ENCODE data around the gene ASAP2.

ASAP2 gene

DNA sequence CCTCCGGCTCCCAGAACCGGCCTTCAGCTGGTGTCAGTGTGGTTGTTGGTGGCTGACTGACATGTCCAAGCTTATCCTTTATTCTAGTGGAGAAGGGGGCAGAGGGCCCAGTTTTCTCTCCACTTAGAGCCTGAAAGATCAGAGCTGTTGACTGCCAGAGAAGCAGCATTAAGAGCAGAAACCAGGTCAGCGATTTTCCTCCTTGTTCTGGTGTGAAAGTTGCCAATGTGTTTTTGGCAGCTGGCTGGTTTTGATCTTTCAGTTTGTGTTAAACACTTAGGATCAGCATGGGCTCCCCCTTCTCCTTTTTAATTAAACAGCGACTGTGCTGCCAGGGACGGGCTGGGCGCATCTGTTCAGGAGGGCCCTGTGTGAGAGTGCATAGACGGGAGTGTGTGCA, 100.9 kb downstream of the ASAP2 start:
- Histone ChIP-seq H3K4me1 (ENCODE audit: control insufficient read depth in 1 of 2, insufficient read depth in 2 of 2, low read length in 2 of 2) (peaks cover 14 to 61% of the 10 kb centered on the region in 2 donors), H3K27ac (ENCODE audit: low read length) (no peak overlapping the region)

GRCh38 chr2:9308186-9308955, 101.8 kb downstream of the ASAP2 start:
- Histone ChIP-seq H3K9me3 (ENCODE audit: control insufficient read depth in 1 of 2, low read length in 2 of 2) (no peaks in the 10 kb centered on the region), H3K27me3 (ENCODE audit: low read depth, low read length) (no peaks in the 10 kb centered on the region), H3K4me1 (ENCODE audit: control insufficient read depth in 1 of 2, insufficient read depth in 2 of 2, low read length in 2 of 2) (peaks cover 15 to 53% of the 10 kb centered on the region in 2 donors), H3K36me3 (ENCODE audit: control insufficient read depth in 1 of 2, insufficient read depth in 2 of 2, low read length in 2 of 2) (no peaks in the 10 kb centered on the region), H3K4me3 (ENCODE audit: low read depth in 1 of 2, low read length in 2 of 2) (no peak overlapping the region), H3K27ac (ENCODE audit: low read length) (no peak overlapping the region)

More for the DNA sequence above, 100.9 kb downstream of the ASAP2 start:
- no peaks in the 10 kb centered on the region for H3K27me3 ChIP-seq (ENCODE audit: low read depth, low read length)
- H3K36me3 ChIP-seq (ENCODE audit: control insufficient read depth in 1 of 2, insufficient read depth in 2 of 2, low read length in 2 of 2) = no peaks in the 10 kb centered on the region
- no peak overlapping the region for H3K4me3 ChIP-seq (ENCODE audit: low read depth in 1 of 2, low read length in 2 of 2)
- H3K9me3 ChIP-seq (ENCODE audit: control insufficient read depth in 1 of 2, low read length in 2 of 2) = no peaks in the 10 kb centered on the region

- no peak overlapping the region for H3K4me3 ChIP-seq (ENCODE audit: low read depth in 1 of 2, low read length in 2 of 2)
- H3K4me1 ChIP-seq (ENCODE audit: control insufficient read depth in 1 of 2, insufficient read depth in 2 of 2, low read length in 2 of 2) = peaks cover 15 to 46% of the 10 kb centered on the region in 2 donors
- no peaks in the 10 kb centered on the region for H3K27me3 ChIP-seq (ENCODE audit: low read depth, low read length)
- no peak overlapping the region for H3K27ac ChIP-seq (ENCODE audit: low read length)
- no peaks in the 10 kb centered on the region for H3K9me3 ChIP-seq (ENCODE audit: control insufficient read depth in 1 of 2, low read length in 2 of 2)
- no peaks in the 10 kb centered on the region for H3K36me3 ChIP-seq (ENCODE audit: control insufficient read depth in 1 of 2, insufficient read depth in 2 of 2, low read length in 2 of 2)
Observed at GRCh38 chr2:9309147-9309546, 102.5 kb downstream of the ASAP2 start.

- Histone ChIP-seq H3K36me3 (ENCODE audit: control insufficient read depth in 1 of 2, insufficient read depth in 2 of 2, low read length in 2 of 2) (no peaks in the 10 kb centered on the region), H3K27ac (ENCODE audit: low read length) (peak overlapping the region; percentile 24), H3K4me1 (ENCODE audit: control insufficient read depth in 1 of 2, insufficient read depth in 2 of 2, low read length in 2 of 2) (peaks cover 15 to 46% of the 10 kb centered on the region in 2 donors), H3K27me3 (ENCODE audit: low read depth, low read length) (no peaks in the 10 kb centered on the region), H3K9me3 (ENCODE audit: control insufficient read depth in 1 of 2, low read length in 2 of 2) (no peaks in the 10 kb centered on the region), H3K4me3 (ENCODE audit: low read depth in 1 of 2, low read length in 2 of 2) (peak overlapping the region in 1 of 2 donors; percentile 17)
Observed at GRCh38 chr2:9310377-9310776, 103.8 kb downstream of the ASAP2 start.

- H3K9me3 ChIP-seq (ENCODE audit: control insufficient read depth in 1 of 2, low read length in 2 of 2) = no peaks in the 10 kb centered on the region
- H3K27ac ChIP-seq (ENCODE audit: low read length) = peak overlapping the region; percentile 24
- H3K4me1 ChIP-seq (ENCODE audit: control insufficient read depth in 1 of 2, insufficient read depth in 2 of 2, low read length in 2 of 2) = peaks cover 15 to 46% of the 10 kb centered on the region in 2 donors
- no peaks in the 10 kb centered on the region for H3K36me3 ChIP-seq (ENCODE audit: control insufficient read depth in 1 of 2, insufficient read depth in 2 of 2, low read length in 2 of 2)
- H3K4me3 ChIP-seq (ENCODE audit: low read depth in 1 of 2, low read length in 2 of 2) = peak overlapping the region in 1 of 2 donors; percentile 17
- H3K27me3 ChIP-seq (ENCODE audit: low read depth, low read length) = no peaks in the 10 kb centered on the region
Observed at GRCh38 chr2:9310798-9311197, 104.2 kb downstream of the ASAP2 start.

DNA sequence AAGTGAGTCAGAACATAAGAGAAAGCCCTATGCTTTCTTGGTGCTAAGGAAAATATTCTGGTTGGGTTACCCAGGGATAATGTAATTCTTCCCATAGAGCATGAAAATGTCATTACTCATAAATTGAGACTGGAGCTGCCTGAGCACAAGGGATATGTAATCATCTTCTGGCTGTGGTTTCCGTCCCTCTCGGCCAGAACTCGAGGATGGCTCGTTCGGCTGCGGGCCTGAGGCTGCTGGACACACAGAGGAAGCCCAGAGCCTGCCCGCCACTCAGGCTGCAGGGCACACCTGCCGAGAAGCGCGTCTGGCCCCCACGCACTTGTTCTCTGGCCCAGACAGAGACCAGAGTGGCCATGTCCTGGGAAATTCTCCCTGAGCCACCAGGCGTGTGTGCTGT, 104.9 kb downstream of the ASAP2 start:
- Histone ChIP-seq H3K27ac (ENCODE audit: low read length) (peak overlapping the region; percentile 24), H3K4me1 (ENCODE audit: control insufficient read depth in 1 of 2, insufficient read depth in 2 of 2, low read length in 2 of 2) (peaks cover 15 to 42% of the 10 kb centered on the region in 2 donors)

GRCh38 chr2:9312591-9312990, 106.0 kb downstream of the ASAP2 start:
- H3K27ac ChIP-seq (ENCODE audit: low read length) = no peak overlapping the region
- no peaks in the 10 kb centered on the region for H3K27me3 ChIP-seq (ENCODE audit: low read depth, low read length)
- no peaks in the 10 kb centered on the region for H3K36me3 ChIP-seq (ENCODE audit: control insufficient read depth in 1 of 2, insufficient read depth in 2 of 2, low read length in 2 of 2)
- H3K4me1 ChIP-seq (ENCODE audit: control insufficient read depth in 1 of 2, insufficient read depth in 2 of 2, low read length in 2 of 2) = peaks cover 15 to 32% of the 10 kb centered on the region in 2 donors
- H3K4me3 ChIP-seq (ENCODE audit: low read depth in 1 of 2, low read length in 2 of 2) = no peak overlapping the region
- H3K9me3 ChIP-seq (ENCODE audit: control insufficient read depth in 1 of 2, low read length in 2 of 2) = no peaks in the 10 kb centered on the region

More for the DNA sequence above, 104.9 kb downstream of the ASAP2 start:
- Histone ChIP-seq H3K9me3 (ENCODE audit: control insufficient read depth in 1 of 2, low read length in 2 of 2) (no peaks in the 10 kb centered on the region), H3K27me3 (ENCODE audit: low read depth, low read length) (no peaks in the 10 kb centered on the region), H3K4me3 (ENCODE audit: low read depth in 1 of 2, low read length in 2 of 2) (peak overlapping the region in 1 of 2 donors; percentile 31), H3K36me3 (ENCODE audit: control insufficient read depth in 1 of 2, insufficient read depth in 2 of 2, low read length in 2 of 2) (no peaks in the 10 kb centered on the region)

DNA sequence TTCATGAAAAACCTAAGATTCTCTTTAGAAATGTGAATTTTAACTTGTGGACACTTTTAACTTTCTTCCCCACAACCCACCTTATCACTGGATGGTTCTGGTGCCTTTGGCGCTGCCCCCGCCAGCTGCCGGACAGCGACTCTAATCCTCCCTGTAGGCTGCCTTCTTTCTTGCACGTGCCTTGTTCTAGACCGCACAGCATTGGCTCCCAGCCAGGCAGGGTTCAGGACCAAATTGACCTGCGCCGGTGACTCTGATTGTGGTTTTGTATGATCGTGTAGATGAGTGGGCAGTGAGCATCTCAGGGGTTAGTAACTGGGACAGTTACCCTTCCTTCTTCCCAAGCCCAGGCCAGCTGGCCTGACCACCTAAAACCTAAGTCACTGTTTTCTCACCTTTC, 106.8 kb downstream of the ASAP2 start:
- H3K27ac ChIP-seq (ENCODE audit: low read length) = no peak overlapping the region
- H3K27me3 ChIP-seq (ENCODE audit: low read depth, low read length) = no peaks in the 10 kb centered on the region
- H3K4me3 ChIP-seq (ENCODE audit: low read depth in 1 of 2, low read length in 2 of 2) = no peak overlapping the region
- no peaks in the 10 kb centered on the region for H3K36me3 ChIP-seq (ENCODE audit: control insufficient read depth in 1 of 2, insufficient read depth in 2 of 2, low read length in 2 of 2)
- H3K4me1 ChIP-seq (ENCODE audit: control insufficient read depth in 1 of 2, insufficient read depth in 2 of 2, low read length in 2 of 2) = peaks cover 17 to 27% of the 10 kb centered on the region in 2 donors
- no peaks in the 10 kb centered on the region for H3K9me3 ChIP-seq (ENCODE audit: control insufficient read depth in 1 of 2, low read length in 2 of 2)

DNA sequence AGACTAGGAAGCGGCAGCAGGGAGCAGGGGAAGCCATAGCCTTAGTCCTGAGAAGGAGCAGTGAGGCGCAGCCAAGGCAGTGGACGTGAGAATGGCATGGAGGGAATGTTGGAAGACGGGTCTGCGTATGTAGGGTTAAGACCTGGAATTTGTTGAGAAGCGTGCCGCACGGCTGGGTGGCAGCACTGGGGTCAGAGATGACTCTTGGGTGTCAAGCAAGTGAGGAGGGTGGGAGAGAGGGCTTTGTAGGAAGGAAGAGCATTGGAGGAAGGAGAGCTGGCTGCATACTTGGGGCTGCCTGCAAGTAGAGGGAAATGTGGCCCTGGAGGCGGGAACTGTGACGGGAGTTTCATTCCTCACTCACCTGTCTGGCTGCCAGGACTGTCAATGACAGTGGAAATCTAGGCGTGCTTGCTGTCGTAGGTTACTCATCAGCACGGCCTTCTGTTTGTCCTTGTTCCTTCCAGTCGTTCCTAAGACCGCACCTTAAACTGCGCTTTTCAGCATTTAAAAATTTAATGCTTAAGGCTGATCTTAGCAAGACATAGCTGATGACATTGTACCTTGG, 108.8 kb downstream of the ASAP2 start:
- H3K36me3 ChIP-seq (ENCODE audit: control insufficient read depth in 1 of 2, insufficient read depth in 2 of 2, low read length in 2 of 2) = no peaks in the 10 kb centered on the region
- no peak overlapping the region for H3K4me3 ChIP-seq (ENCODE audit: low read depth in 1 of 2, low read length in 2 of 2)
- no peaks in the 10 kb centered on the region for H3K27me3 ChIP-seq (ENCODE audit: low read depth, low read length)
- no peak overlapping the region for H3K27ac ChIP-seq (ENCODE audit: low read length)
- peaks cover 16 to 30% of the 10 kb centered on the region in 2 donors for H3K4me1 ChIP-seq (ENCODE audit: control insufficient read depth in 1 of 2, insufficient read depth in 2 of 2, low read length in 2 of 2)
- no peaks in the 10 kb centered on the region for H3K9me3 ChIP-seq (ENCODE audit: control insufficient read depth in 1 of 2, low read length in 2 of 2)

DNA sequence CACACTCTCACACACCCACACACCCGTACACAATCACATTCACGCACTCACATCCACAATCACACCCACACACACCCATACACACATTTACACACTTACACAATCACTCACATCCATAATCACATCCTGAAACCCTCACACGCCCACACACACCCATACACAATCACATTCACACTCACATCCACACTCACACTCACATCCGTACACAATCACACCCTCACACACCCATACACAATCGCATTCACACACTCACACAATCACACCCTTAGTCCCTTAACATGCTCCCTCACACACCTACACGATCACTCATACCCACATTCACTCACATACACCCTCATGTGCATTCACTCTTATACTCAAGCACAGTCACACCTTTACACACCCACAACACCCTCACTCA, 110.9 kb downstream of the ASAP2 start:
- no peak overlapping the region for H3K4me3 ChIP-seq (ENCODE audit: low read depth in 1 of 2, low read length in 2 of 2)
- peaks cover 6 to 15% of the 10 kb centered on the region in 2 donors for H3K4me1 ChIP-seq (ENCODE audit: control insufficient read depth in 1 of 2, insufficient read depth in 2 of 2, low read length in 2 of 2)
- H3K36me3 ChIP-seq (ENCODE audit: control insufficient read depth in 1 of 2, insufficient read depth in 2 of 2, low read length in 2 of 2) = no peaks in the 10 kb centered on the region
- no peak overlapping the region for H3K27ac ChIP-seq (ENCODE audit: low read length)
- no peaks in the 10 kb centered on the region for H3K27me3 ChIP-seq (ENCODE audit: low read depth, low read length)
- no peaks in the 10 kb centered on the region for H3K9me3 ChIP-seq (ENCODE audit: control insufficient read depth in 1 of 2, low read length in 2 of 2)

DNA sequence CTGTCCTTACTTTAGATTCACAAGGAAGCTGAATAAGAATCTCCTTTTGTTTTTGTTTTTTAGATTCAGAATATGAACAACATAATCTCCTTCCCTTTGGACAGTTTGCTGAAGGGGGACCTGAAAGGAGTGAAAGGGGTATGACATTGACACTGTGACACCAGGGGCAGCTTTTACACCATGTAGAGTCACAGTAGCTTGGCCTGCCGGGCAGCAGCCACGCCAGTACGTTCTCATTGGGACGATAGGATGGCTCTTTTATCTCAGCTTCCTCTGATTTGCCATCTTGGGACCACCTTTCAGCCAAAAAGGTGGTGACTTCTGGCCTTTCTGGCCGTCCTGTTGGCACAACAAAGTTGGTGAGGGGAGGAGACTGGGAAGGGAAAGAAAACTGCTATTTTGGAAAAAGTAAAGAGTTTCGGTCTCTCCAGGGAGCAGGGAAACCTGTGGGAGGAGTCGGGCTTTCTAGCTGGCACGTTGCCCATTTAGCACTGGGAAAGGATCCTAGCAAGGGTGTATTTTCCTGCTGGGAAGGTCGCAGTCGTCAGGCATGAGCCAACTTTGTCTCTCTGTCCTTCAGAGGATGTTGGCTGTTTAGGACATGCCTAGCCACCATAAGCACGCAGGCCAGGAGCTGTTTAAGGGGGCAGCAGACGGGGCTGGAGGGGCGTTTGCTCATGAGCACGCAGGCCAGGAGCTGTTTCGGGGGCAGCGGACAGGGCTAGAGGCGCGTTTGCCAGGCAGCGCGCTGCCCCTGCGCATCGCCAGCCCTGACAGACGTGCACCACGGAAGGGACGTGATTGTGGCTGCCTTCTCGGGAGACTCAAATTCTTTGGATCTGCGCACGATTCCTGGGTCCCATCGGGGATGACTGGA, 112.1 kb downstream of the ASAP2 start:
- peak overlapping the region; percentile 11 to 21 for H3K4me3 ChIP-seq (ENCODE audit: low read depth in 1 of 2, low read length in 2 of 2)
- H3K4me1 ChIP-seq (ENCODE audit: control insufficient read depth in 1 of 2, insufficient read depth in 2 of 2, low read length in 2 of 2) = peaks cover 6 to 15% of the 10 kb centered on the region in 2 donors
- no peaks in the 10 kb centered on the region for H3K9me3 ChIP-seq (ENCODE audit: control insufficient read depth in 1 of 2, low read length in 2 of 2)
- peak overlapping the region; percentile 52 for H3K27ac ChIP-seq (ENCODE audit: low read length)
- peaks cover 9% of the 10 kb centered on the region in 2 donors for H3K36me3 ChIP-seq (ENCODE audit: control insufficient read depth in 1 of 2, insufficient read depth in 2 of 2, low read length in 2 of 2)
- no peaks in the 10 kb centered on the region for H3K27me3 ChIP-seq (ENCODE audit: low read depth, low read length)
